NCI-H460 (cell line): ENCODE measurements around the gene PUS7. TPM values are rescaled to one million over a fixed set of nuclear protein-coding genes. Genes with fewer than 3 reads are reported as not detected.
A peak's percentile ranks its signal among the peaks of the same experiment; 100 is the strongest.

Source experiments
- DNase-seq: peaks from one replicate; pipeline ENCODE4 v3.0.0-alpha.2; 2016; ENCODE audit warnings: low read depth; ENCODE audit errors: extremely low read depth
- total RNA-seq: library from RNA; depleted of rRNA; stranded (reverse); fragments of >200 nt; shearing (Covaris generic); gene quantifications from 2 replicates; pipeline ENCODE4 v1.2.3, GENCODE V29; 2014

PUS7 gene
- total RNA-seq, 1 experiment from 2014 or later = 50.6 TPM

GRCh38 chr7:105512415-105512814, 9.7 kb downstream of the PUS7 start:
- no peak for DNase-seq

GRCh38 chr7:105502173-105502572, 19.9 kb downstream of the PUS7 start:
- DNase-seq = no peak

GRCh38 chr7:105497016-105497415, 25.1 kb downstream of the PUS7 start:
- DNase-seq = no peak

- DNase-seq = no peak
Measured at GRCh38 chr7:105496521-105496920, 25.6 kb downstream of the PUS7 start.

GRCh38 chr7:105493923-105494315, 28.2 kb downstream of the PUS7 start:
- DNase-seq = no peak

- no peak for DNase-seq
Measured at GRCh38 chr7:105493196-105493922, 28.7 kb downstream of the PUS7 start.

- no peak for DNase-seq
Measured at GRCh38 chr7:105489409-105489808, 32.7 kb downstream of the PUS7 start.

GRCh38 chr7:105487579-105488571, 34.2 kb downstream of the PUS7 start:
- DNase-seq = peak; percentile 14

GRCh38 chr7:105480931-105481330, 41.1 kb downstream of the PUS7 start:
- no peak for DNase-seq

- no peak for DNase-seq
Measured at GRCh38 chr7:105478606-105479005, 43.5 kb downstream of the PUS7 start.

GRCh38 chr7:105477908-105478307, 44.2 kb downstream of the PUS7 start:
- DNase-seq = no peak

GRCh38 chr7:105474045-105474444, 48.0 kb downstream of the PUS7 start:
- DNase-seq = no peak

GRCh38 chr7:105473163-105473562, 48.9 kb downstream of the PUS7 start:
- no peak for DNase-seq

- no peak for DNase-seq
Measured at GRCh38 chr7:105470846-105471245, 51.2 kb downstream of the PUS7 start.

- no peak for DNase-seq
Measured at GRCh38 chr7:105470090-105470489, 52.0 kb downstream of the PUS7 start.

- no peak for DNase-seq
Measured at GRCh38 chr7:105462765-105463420, 59.2 kb downstream of the PUS7 start.

- DNase-seq = no peak
Measured at GRCh38 chr7:105461518-105461917, 60.6 kb downstream of the PUS7 start.

GRCh38 chr7:105457619-105458225, 64.3 kb downstream of the PUS7 start:
- no peak for DNase-seq

GRCh38 chr7:105454921-105455320, 67.2 kb downstream of the PUS7 start:
- no peak for DNase-seq

GRCh38 chr7:105454095-105454747, 67.8 kb downstream of the PUS7 start:
- no peak for DNase-seq
